Activated CD4-positive, alpha-beta memory T cell treated with anti-CD3 and anti-CD28 coated beads for 36 hours (primary cell): ENCODE results near the gene RPL26. TPM values are rescaled to one million over a fixed set of nuclear protein-coding genes. Genes with fewer than 3 reads are reported as not detected.
"Not testable (repeated sequence)": the region's sequence is repeated elsewhere in the genome, so short reads cannot be mapped to it uniquely, and the experiment has no call there.

Experiments
- CTCF ChIA-PET: fragments of 350-600 bp; sonication (Branson Sonifier 250); formaldehyde crosslinking; loops from one replicate; lab custom pipeline; 2021; ENCODE audit warnings: antibody characterized with exemption, inconsistent platforms; lab: Charles Lee
- POLR2A ChIA-PET: fragments of 350-600 bp; sonication (Branson Sonifier 250); formaldehyde crosslinking; loops from one replicate; lab custom pipeline; 2021; ENCODE audit warnings: antibody characterized with exemption; lab: Charles Lee
- DNase-seq: peaks from one replicate; pipeline ENCODE4 v3.0.0-alpha.2; 2020
- H3K27ac Mint-ChIP-seq: one replicate; pipeline ENCODE4 v1.8.0; 2021; ENCODE audit warnings: mixed read lengths
- H3K27me3 Mint-ChIP-seq: one replicate; pipeline ENCODE4 v1.8.0; 2021; ENCODE audit warnings: mixed read lengths
- H3K36me3 Mint-ChIP-seq: one replicate; pipeline ENCODE4 v1.8.0; 2021; ENCODE audit warnings: mixed read lengths
- H3K4me1 Mint-ChIP-seq: one replicate; pipeline ENCODE4 v1.8.0; 2021; ENCODE audit warnings: low read depth, mixed read lengths
- H3K4me3 Mint-ChIP-seq: one replicate; pipeline ENCODE4 v1.8.0; 2021; ENCODE audit warnings: mild to moderate bottlenecking, mixed read lengths
- H3K9me3 Mint-ChIP-seq: one replicate; pipeline ENCODE4 v1.8.0; 2021; ENCODE audit warnings: mixed read lengths
- intact Hi-C: fragments of 100-400 bp; cut with micrococcal nuclease; formaldehyde crosslinking; loops from one replicate; pipeline ENCODE4 v1.15.1; 2023
- total RNA-seq, 2 experiments: library from RNA; stranded (reverse); gene quantifications; one replicate each; pipeline ENCODE4 v1.2.3, GENCODE V29; 2021

RPL26 gene
- total RNA-seq, 2 experiments from 2014 or later = 2,959 to 2,997 TPM

DNA sequence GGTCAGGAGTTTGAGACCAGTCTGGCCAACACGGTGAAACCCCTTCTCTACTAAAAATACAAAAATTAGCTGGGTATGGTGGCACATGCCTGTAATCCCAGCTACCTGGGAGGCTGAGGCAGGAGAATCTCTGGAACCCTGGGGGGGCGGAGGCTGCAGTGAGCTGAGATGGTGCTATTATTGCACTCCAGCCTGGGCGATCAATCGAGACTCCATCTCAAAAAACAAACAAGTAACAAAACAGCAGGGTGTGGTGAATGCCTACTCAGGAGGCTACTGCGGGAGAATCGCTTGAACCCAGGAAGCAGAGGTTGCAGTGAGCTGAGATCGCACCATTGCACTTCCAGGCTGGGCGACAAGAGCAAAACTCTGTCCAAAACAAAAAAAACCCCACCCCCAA is 4.9 kb downstream of the RPL26 start:
- CTCF ChIA-PET, H3K9me3 Mint-ChIP-seq, DNase-seq, intact Hi-C loops, H3K27me3 Mint-ChIP-seq, H3K4me3 Mint-ChIP-seq: not testable (repeated sequence)
- peaks cover 60% of the 10 kb centered on the region for H3K4me1 Mint-ChIP-seq
- H3K36me3 Mint-ChIP-seq = peaks cover 63% of the 10 kb centered on the region
- POLR2A ChIA-PET = interaction anchor here (1.2 to 1.6 kb wide), 2 partner anchors 130 to 168 kb away, joined by 3 to 5 read pairs; partner anchors contain the start of genes AURKB, CTC1 and PFAS
- peak overlapping the region; percentile 42 for H3K27ac Mint-ChIP-seq

DNA sequence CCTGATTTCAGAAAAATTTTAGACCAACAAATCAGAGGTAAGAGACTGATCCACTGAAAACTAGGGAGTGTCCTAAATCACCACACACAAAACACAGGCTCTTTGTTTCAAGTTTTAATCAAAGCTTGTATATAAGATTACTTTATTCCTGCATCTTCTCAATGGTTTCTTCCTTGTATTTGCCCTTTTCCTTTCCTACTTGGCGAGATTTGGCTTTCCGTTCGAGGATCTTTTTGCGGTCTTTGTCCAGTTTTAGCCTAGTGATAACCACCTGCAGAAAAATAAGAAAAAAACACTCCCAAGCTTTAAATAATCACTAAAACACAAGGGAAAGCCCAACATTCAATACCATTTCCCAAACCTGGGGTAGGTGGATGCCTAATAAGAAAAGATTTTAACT is 5.6 kb downstream of the RPL26 start:
- Mint-ChIP-seq H3K27ac (peak overlapping the region; percentile 77), H3K36me3 (peaks cover 57% of the 10 kb centered on the region), H3K4me1 (peaks cover 57% of the 10 kb centered on the region), H3K4me3 (peak overlapping the region; percentile 26), H3K9me3 (no peaks in the 10 kb centered on the region), H3K27me3 (no peaks in the 10 kb centered on the region)
- DNase-seq = no peak
- POLR2A ChIA-PET = interaction anchor here (0.7 to 1.6 kb wide), 6 partner anchors 82 to 253 kb away, joined by 3 to 5 read pairs (median 3); partner anchors contain the start of genes AURKB, CTC1, MYH10 and PFAS
- intact Hi-C loops = no loop called here
- CTCF ChIA-PET = interaction anchor here (0.8 to 2.2 kb wide), 9 partner anchors 9 to 369 kb away, joined by 3 to 10 read pairs (median 4); partner anchors contain the start of genes RANGRF and SLC25A35

DNA sequence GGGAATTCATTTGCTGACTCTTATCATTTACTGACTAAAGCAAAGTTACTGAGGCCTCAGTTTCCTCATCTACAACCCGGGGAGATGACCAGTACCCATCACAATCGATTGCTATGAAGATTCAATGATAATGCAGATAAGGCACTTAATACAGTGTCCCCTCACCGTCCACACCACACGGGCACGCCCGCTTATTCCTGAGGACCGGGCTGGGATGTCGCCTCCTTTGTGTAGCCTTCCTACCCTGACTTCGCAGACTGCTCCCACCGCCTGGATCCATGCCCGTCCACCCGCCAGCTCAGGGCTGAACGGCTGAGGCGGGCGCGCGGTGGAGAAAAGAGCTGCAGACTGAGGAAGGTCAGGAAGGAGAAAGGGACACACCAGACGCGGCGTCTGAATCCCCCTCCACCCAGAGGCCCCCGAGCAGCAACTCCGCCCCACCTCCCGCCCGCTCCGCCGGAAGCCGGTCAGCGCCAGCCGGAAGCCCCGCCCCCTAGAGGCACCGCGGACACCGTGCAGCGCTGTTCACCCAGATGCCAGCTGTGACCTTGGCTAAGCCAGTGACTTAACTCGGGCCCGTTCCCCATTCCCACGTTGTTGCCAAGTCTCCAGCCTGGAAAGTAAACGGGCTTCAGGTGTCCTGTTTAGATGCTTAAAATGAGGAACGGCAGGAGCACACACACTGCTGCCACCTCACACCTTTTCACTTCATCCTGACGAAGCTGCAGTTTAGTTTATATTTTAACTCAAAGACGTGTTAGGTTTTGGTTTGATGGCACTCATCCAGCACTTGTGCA is 6.5 kb downstream of the RPL26 start, which contains the start of gene KRABD2:
Gene KRABD2 (minus strand): TSS at position 434 of the 797 bp plus-strand sequence.
- Mint-ChIP-seq H3K27ac (peak within 1 kb of the TSS; percentile 77), H3K4me1 (peaks cover 54% of the 10 kb centered on the region), H3K36me3 (peaks cover 49% of the 10 kb centered on the region), H3K4me3 (peak within 1 kb of the TSS; percentile 90), H3K27me3 (no peaks in the 10 kb centered on the region), H3K9me3 (no peaks in the 10 kb centered on the region)
- ChIA-PET CTCF (interaction anchor here (0.8 to 2.2 kb wide), 11 partner anchors 8 to 370 kb away, joined by 3 to 10 read pairs (median 4); partner anchors contain the start of genes RANGRF and SLC25A35), POLR2A (interaction anchor here (0.7 to 1.6 kb wide), 10 partner anchors 15 to 689 kb away, joined by 3 to 5 read pairs (median 3); partner anchors contain the start of genes AURKB, CTC1, MYH10 and NDEL1)
- intact Hi-C loops = no loop called here
- DNase-seq = peak; percentile 95

- ChIA-PET CTCF (interaction anchor here (1.0 to 2.2 kb wide), 8 partner anchors 8 to 370 kb away, joined by 3 to 10 read pairs (median 4); partner anchors contain the start of gene SLC25A35), POLR2A (interaction anchor here (0.6 to 1.4 kb wide), 4 partner anchors 16 to 238 kb away, joined by 3 to 5 read pairs (median 4); partner anchors contain the start of genes AURKB and NDEL1)
Observed at GRCh38 chr17:8375738-8376259, 7.2 kb downstream of the RPL26 start.

GRCh38 chr17:8373856-8374255 is 9.1 kb downstream of the RPL26 start:
- H3K27ac Mint-ChIP-seq, DNase-seq, H3K27me3 Mint-ChIP-seq, H3K9me3 Mint-ChIP-seq, CTCF ChIA-PET, intact Hi-C loops, H3K4me3 Mint-ChIP-seq, POLR2A ChIA-PET: not testable (repeated sequence)
- Mint-ChIP-seq H3K4me1 (peaks cover 30% of the 10 kb centered on the region), H3K36me3 (peaks cover 30% of the 10 kb centered on the region)

More at GRCh38 chr17:8375738-8376259, 7.2 kb downstream of the RPL26 start:
- H3K4me1 Mint-ChIP-seq = peaks cover 47% of the 10 kb centered on the region
- peaks cover 42% of the 10 kb centered on the region for H3K36me3 Mint-ChIP-seq
- DNase-seq = no peak
- H3K9me3 Mint-ChIP-seq = no peaks in the 10 kb centered on the region
- intact Hi-C loops = no loop called here
- H3K27ac Mint-ChIP-seq = peak overlapping the region; percentile 77
- H3K4me3 Mint-ChIP-seq = peak overlapping the region; percentile 90
- no peaks in the 10 kb centered on the region for H3K27me3 Mint-ChIP-seq

DNA sequence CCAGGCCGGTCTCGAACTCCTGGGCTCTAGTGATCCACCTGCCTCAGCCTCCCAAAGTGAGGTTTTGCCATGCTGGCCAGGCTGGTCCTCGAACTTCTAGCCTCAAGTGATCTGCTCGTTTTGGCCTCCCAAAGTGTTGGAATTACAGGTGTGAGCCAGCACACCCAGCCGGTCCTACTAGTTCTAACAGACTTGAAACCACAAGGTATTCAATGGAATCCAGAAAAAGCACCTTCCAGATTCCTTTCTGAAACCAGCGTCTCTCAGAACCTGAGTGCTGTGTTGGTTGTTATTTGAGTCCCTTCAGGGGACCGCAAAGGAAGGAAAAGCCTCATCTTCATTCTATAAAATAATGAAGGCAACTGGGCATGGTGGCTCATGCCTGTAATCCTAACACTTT is 10.6 kb downstream of the RPL26 start:
- POLR2A ChIA-PET = no interaction called here
- CTCF ChIA-PET = interaction anchor here (1.0 kb wide), 1 partner anchor 11 kb away, joined by 3 read pairs; no protein-coding TSS in a partner anchor
- no peak overlapping the region for H3K4me3 Mint-ChIP-seq
- intact Hi-C loops = no loop called here
- DNase-seq = no peak
- no peaks in the 10 kb centered on the region for H3K9me3 Mint-ChIP-seq
- H3K4me1 Mint-ChIP-seq = peaks cover 17% of the 10 kb centered on the region
- no peaks in the 10 kb centered on the region for H3K27me3 Mint-ChIP-seq
- peaks cover 21% of the 10 kb centered on the region for H3K36me3 Mint-ChIP-seq
- H3K27ac Mint-ChIP-seq = no peak overlapping the region

- Mint-ChIP-seq H3K9me3 (no peaks in the 10 kb centered on the region), H3K27ac (no peak overlapping the region), H3K27me3 (no peaks in the 10 kb centered on the region), H3K4me1 (peaks cover 11% of the 10 kb centered on the region), H3K4me3 (no peak overlapping the region), H3K36me3 (peaks cover 15% of the 10 kb centered on the region)
- POLR2A ChIA-PET = no interaction called here
- CTCF ChIA-PET = interaction anchor here (0.6 to 1.0 kb wide), 2 partner anchors 12 to 14 kb away, joined by 3 read pairs; no protein-coding TSS in a partner anchor
- intact Hi-C loops = no loop called here
- DNase-seq = no peak
Observed at GRCh38 chr17:8371786-8372185, 11.2 kb downstream of the RPL26 start.

DNA sequence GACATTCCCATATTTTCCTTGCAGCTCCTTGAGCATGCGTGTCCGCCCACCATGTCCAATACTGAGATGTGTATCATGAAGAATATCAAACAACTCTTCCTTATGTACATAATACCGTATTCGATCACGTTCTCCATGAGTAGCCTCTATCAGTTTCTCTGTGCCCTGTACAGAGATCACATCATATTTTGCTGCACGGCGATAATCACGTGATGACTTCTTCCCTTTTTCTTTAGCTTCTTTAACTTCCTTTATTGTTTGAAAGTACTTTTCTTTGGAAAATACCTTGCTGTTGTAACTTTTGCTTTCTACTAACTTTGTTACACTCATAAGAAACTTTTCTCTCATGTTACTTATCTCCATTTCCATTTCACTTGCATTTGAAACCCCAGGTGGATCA is 13.0 kb downstream of the RPL26 start:
- H3K27me3 Mint-ChIP-seq = no peaks in the 10 kb centered on the region
- POLR2A ChIA-PET = no interaction called here
- intact Hi-C loops = no loop called here
- no peak overlapping the region for H3K4me3 Mint-ChIP-seq
- peaks cover 13% of the 10 kb centered on the region for H3K36me3 Mint-ChIP-seq
- no peak overlapping the region for H3K27ac Mint-ChIP-seq
- CTCF ChIA-PET = interaction anchor here (0.8 kb wide), 1 partner anchor 14 kb away, joined by 3 read pairs; no protein-coding TSS in a partner anchor
- H3K4me1 Mint-ChIP-seq = no peaks in the 10 kb centered on the region
- DNase-seq = no peak
- no peaks in the 10 kb centered on the region for H3K9me3 Mint-ChIP-seq

GRCh38 chr17:8368193-8368592 is 14.8 kb downstream of the RPL26 start:
- Mint-ChIP-seq H3K9me3 (no peaks in the 10 kb centered on the region), H3K27ac (no peak overlapping the region), H3K36me3 (peaks cover 13% of the 10 kb centered on the region), H3K4me3 (no peak overlapping the region), H3K27me3 (no peaks in the 10 kb centered on the region), H3K4me1 (no peaks in the 10 kb centered on the region)
- POLR2A ChIA-PET = no interaction called here
- DNase-seq = no peak
- CTCF ChIA-PET = interaction anchor here (1.2 kb wide), 1 partner anchor 9 kb away, joined by 3 read pairs; no protein-coding TSS in a partner anchor
- intact Hi-C loops = no loop called here

- H3K27me3 Mint-ChIP-seq = no peaks in the 10 kb centered on the region
- peaks cover 12% of the 10 kb centered on the region for H3K36me3 Mint-ChIP-seq
- no peak overlapping the region for H3K4me3 Mint-ChIP-seq
- ChIA-PET POLR2A (no interaction called here), CTCF (no interaction called here)
- H3K4me1 Mint-ChIP-seq = no peaks in the 10 kb centered on the region
- H3K27ac Mint-ChIP-seq = no peak overlapping the region
- H3K9me3 Mint-ChIP-seq = no peaks in the 10 kb centered on the region
- DNase-seq = no peak
- intact Hi-C loops = no loop called here
Observed at GRCh38 chr17:8366231-8366630, 16.8 kb downstream of the RPL26 start.

DNA sequence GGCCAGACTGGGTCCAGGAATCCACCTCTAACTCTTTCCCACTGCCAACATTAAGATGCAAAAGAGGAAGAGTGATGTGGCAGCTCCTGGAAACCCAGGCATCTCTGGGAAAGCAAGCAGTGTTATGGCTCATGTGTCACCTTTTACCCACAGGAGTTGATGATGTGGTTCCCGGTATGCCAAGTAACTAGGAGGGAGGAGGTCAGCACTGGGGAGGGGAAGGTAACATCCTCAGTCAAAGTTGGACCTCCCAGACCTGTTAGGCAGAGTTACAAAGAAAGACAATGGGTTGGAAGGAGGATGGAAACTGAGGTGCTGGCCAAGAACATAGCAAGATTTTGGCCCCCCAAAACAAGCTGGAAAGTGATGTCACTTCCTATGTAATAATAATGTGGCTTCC is 17.9 kb downstream of the RPL26 start:
- no peaks in the 10 kb centered on the region for H3K9me3 Mint-ChIP-seq
- intact Hi-C loops = no loop called here
- no peak overlapping the region for H3K4me3 Mint-ChIP-seq
- DNase-seq = no peak
- H3K27me3 Mint-ChIP-seq = no peaks in the 10 kb centered on the region
- H3K27ac Mint-ChIP-seq = no peak overlapping the region
- ChIA-PET CTCF (no interaction called here), POLR2A (no interaction called here)
- no peaks in the 10 kb centered on the region for H3K4me1 Mint-ChIP-seq
- peaks cover 11% of the 10 kb centered on the region for H3K36me3 Mint-ChIP-seq
